ENCODE data around the gene SGCE. TPM values are rescaled to one million over a fixed set of nuclear protein-coding genes. Genes with fewer than 3 reads are reported as not detected.
A peak's percentile ranks its signal among the peaks of the same experiment; 100 is the strongest.

Gene SGCE
- total RNA-seq, 1 experiment from 2014 or later = 19.0 TPM

GRCh38 chr7:94657771-94658693 lies 2.1 kb upstream of the SGCE start (continued):
- TF ChIP-seq ZNF423 (CRISPR knock-in tag; IDR thresholded peaks at IDR 0.05) (no peak), ZNF425 (CRISPR knock-in tag; conservative IDR thresholded peaks at IDR 0.05) (no peak), EMX1 (CRISPR knock-in tag; IDR thresholded peaks at IDR 0.05) (no peak), PRRX2 (CRISPR knock-in tag; IDR thresholded peaks at IDR 0.05) (0 out of 2 replicates have a peak, but pooled peaks have one; percentile 59), CREB1 (CRISPR knock-in tag; IDR thresholded peaks at IDR 0.05) (no peak), SP1 (CRISPR knock-in tag; conservative IDR thresholded peaks at IDR 0.05) (peak; percentile 57), MLX (CRISPR knock-in tag; IDR thresholded peaks at IDR 0.05) (no peak), AR (CRISPR knock-in tag; IDR thresholded peaks at IDR 0.05) (no peak), RORB (CRISPR knock-in tag; IDR thresholded peaks at IDR 0.05) (no peak), ZSCAN18 (CRISPR knock-in tag; IDR thresholded peaks at IDR 0.05) (no peak), ZNF281 (CRISPR knock-in tag; IDR thresholded peaks at IDR 0.05) (no peak), ATF2 (CRISPR knock-in tag; IDR thresholded peaks at IDR 0.05; ENCODE audit: borderline replicate concordance, low read depth) (no peak), PREB (CRISPR knock-in tag; IDR thresholded peaks at IDR 0.05; ENCODE audit: borderline replicate concordance) (no peak), NFATC4 (CRISPR knock-in tag; IDR thresholded peaks at IDR 0.05) (no peak), NR3C1 (CRISPR knock-in tag; conservative IDR thresholded peaks at IDR 0.05; ENCODE audit: low read depth) (no peak), JAZF1 (CRISPR knock-in tag; IDR thresholded peaks at IDR 0.05) (no peak), HMGA2 (CRISPR knock-in tag; IDR thresholded peaks at IDR 0.05) (peak; percentile 44; the same call in 1 of the 2 replicates), ZNF671 (CRISPR knock-in tag; IDR thresholded peaks at IDR 0.05) (no peak), GRHL2 (CRISPR knock-in tag; IDR thresholded peaks at IDR 0.05; ENCODE audit: insufficient replicate concordance, severe bottlenecking) (no peak)
- TF ChIP-seq, protein P1, sequence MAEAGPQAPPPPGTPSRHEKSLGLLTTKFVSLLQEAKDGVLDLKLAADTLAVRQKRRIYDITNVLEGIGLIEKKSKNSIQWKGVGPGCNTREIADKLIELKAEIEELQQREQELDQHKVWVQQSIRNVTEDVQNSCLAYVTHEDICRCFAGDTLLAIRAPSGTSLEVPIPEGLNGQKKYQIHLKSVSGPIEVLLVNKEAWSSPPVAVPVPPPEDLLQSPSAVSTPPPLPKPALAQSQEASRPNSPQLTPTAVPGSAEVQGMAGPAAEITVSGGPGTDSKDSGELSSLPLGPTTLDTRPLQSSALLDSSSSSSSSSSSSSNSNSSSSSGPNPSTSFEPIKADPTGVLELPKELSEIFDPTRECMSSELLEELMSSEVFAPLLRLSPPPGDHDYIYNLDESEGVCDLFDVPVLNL (CRISPR knock-in tag; IDR thresholded peaks at IDR 0.05; ENCODE audit: borderline replicate concordance, low read depth) = no peak
- TF ChIP-seq, protein P2, sequence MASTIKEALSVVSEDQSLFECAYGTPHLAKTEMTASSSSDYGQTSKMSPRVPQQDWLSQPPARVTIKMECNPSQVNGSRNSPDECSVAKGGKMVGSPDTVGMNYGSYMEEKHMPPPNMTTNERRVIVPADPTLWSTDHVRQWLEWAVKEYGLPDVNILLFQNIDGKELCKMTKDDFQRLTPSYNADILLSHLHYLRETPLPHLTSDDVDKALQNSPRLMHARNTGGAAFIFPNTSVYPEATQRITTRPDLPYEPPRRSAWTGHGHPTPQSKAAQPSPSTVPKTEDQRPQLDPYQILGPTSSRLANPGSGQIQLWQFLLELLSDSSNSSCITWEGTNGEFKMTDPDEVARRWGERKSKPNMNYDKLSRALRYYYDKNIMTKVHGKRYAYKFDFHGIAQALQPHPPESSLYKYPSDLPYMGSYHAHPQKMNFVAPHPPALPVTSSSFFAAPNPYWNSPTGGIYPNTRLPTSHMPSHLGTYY (CRISPR knock-in tag; IDR thresholded peaks at IDR 0.05) = 0 out of 2 replicates have a peak, but pooled peaks have one; percentile 26
- TF ChIP-seq, protein P3, sequence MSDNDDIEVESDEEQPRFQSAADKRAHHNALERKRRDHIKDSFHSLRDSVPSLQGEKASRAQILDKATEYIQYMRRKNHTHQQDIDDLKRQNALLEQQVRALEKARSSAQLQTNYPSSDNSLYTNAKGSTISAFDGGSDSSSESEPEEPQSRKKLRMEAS (CRISPR knock-in tag; IDR thresholded peaks at IDR 0.05) = no peak

Data from WTC11 (cell line).